GM12865 (cell line): Measurements from ENCODE around the gene SDK2.

Experiments
- DNase-seq: peaks from one replicate; pipeline ENCODE4 v3.0.0; 2010; ENCODE audit warnings: low read depth
- H3K4me3 ChIP-seq: 2 replicates; pipeline ENCODE4 v1.5.1; 2011; ENCODE audit warnings: mild to moderate bottlenecking, low read depth, low read length, control low read depth
- TF ChIP-seq, protein P1 (sequence below): IDR thresholded peaks from 2 replicates; pipeline ENCODE4 v1.5.1; 2011; ENCODE audit warnings: low read length, control low read depth, low read depth, inconsistent platforms; ENCODE audit not compliant: insufficient read depth; ENCODE audit errors: missing control alignments

SDK2 gene

DNA sequence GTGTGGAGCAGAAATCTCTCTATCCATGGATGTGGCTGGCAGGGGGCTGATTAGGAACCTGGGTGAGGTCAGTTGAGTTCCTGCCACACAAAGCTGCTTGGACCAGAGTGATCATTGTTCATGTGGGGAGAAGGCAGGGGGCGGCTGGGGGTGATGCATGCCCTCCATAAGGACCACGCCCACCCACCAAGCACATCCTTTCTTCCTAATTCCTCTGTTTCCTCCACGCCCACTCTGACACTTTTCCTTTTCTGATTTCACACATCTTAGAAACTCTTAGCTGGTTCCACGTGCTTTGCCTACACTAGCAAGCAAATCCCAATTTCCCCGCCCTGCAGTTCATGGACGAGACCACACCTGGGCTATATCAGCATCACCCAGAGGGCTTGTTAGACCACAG lies 108.5 kb downstream of the SDK2 start:
- TF ChIP-seq, protein P1, sequence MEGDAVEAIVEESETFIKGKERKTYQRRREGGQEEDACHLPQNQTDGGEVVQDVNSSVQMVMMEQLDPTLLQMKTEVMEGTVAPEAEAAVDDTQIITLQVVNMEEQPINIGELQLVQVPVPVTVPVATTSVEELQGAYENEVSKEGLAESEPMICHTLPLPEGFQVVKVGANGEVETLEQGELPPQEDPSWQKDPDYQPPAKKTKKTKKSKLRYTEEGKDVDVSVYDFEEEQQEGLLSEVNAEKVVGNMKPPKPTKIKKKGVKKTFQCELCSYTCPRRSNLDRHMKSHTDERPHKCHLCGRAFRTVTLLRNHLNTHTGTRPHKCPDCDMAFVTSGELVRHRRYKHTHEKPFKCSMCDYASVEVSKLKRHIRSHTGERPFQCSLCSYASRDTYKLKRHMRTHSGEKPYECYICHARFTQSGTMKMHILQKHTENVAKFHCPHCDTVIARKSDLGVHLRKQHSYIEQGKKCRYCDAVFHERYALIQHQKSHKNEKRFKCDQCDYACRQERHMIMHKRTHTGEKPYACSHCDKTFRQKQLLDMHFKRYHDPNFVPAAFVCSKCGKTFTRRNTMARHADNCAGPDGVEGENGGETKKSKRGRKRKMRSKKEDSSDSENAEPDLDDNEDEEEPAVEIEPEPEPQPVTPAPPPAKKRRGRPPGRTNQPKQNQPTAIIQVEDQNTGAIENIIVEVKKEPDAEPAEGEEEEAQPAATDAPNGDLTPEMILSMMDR: no peak
- no peak for DNase-seq

DNA sequence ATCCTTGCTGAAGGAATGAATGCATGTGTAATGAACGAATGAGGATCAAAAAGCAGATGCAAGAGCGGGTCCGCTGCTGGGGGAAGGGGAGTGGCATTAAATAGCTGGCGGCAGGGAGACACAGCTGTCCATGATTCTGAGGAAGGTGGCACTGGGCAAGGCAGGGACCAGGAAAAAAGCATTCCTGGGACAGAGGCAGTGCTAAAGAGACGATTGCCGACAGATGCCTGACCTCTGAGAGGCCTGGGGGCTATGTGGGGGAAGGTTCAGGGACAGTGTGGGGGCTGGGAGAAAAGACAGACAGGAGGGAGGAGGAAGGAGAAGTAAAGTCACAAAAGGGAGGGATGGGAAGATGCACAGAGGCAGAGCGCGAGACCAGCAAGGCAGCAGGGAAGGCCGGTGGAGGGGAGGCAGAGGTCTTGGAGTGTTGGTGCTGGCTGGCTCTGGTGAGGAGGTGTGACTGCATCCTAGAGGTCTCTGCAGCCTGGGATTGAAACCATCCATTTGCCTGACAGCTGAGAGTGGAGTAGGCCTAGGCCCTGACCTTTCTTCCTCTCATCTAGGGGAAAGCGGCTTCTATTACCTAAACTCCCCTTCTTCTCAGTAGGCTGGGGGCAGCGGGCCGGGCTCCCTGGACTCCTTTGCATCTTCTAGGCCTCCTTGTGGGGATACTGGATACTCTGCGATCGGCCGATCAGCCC lies 109.9 kb downstream of the SDK2 start:
- DNase-seq: no peak
- TF ChIP-seq, protein P1: no peak
- no peak overlapping the region for H3K4me3 ChIP-seq

More for the DNA sequence above, 108.5 kb downstream of the SDK2 start:
- H3K4me3 ChIP-seq: no peak overlapping the region

DNA sequence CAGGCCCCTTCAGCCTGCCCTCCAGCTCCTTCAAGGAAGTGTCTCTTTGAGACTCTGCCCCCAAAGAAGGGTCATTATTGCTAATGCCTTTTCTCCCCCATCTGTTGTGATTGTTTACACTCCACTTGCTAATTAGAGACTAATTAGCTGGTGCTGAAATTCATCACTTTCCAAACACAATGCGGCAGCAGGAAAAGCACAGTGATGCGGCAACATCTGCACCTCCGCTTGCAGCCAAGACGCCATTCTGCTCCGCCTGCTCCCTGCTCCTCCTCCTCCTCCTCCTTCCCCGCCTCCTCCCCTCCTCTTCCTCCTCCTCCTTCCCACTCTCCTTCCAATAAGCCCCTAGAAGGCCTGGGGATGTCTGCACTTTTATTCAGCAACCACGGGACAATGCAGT lies 110.5 kb downstream of the SDK2 start:
- TF ChIP-seq, protein P1: no peak
- no peak for DNase-seq

DNA sequence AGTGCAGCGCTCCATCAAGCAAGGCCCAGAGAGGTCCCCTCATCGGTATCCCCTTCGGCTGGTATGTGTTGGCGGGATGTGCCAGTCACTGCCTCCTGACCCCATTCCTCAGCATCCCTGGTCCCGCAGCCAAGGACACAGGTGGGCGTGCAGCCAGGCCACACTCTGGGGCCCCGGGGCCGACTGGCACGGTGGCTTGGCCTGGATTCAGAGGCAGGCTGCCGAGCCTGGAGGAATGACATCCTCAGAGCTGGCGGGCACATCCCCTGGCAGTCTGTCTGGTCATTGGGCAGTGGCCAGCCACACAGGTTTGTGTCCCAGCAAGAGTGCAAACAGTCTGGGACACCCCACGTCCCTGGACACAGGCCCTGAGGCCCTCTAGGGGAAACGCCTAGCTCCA lies 111.1 kb downstream of the SDK2 start:
- TF ChIP-seq, protein P1: no peak
- no peak overlapping the region for H3K4me3 ChIP-seq
- no peak for DNase-seq

More for the DNA sequence above, 110.5 kb downstream of the SDK2 start:
- H3K4me3 ChIP-seq: no peak overlapping the region

DNA sequence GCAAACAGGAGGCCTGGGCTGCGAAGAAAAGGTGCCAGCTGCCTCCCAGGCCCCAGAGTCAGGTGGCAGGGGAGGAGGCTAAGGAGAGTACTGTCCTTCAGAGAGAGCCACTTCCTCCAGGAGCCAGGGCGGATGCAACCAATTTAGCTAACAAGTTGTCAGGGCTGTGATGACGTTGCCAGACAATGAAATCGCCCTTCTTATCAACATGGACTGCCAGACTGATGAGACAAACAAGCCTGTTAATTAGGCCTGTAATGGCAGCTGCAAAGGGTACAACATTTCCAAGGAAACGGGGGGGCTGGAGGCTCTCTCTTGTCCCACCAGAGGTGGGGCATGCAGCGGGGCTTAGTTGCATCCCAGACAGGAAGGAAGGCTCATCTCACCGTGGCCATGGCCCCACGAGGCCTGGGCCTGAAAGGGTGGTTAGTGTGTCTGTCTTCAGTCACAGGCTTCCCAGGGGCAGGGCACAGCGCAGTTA lies 111.8 kb downstream of the SDK2 start:
- TF ChIP-seq, protein P1: no peak
- H3K4me3 ChIP-seq: no peak overlapping the region
- no peak for DNase-seq

DNA sequence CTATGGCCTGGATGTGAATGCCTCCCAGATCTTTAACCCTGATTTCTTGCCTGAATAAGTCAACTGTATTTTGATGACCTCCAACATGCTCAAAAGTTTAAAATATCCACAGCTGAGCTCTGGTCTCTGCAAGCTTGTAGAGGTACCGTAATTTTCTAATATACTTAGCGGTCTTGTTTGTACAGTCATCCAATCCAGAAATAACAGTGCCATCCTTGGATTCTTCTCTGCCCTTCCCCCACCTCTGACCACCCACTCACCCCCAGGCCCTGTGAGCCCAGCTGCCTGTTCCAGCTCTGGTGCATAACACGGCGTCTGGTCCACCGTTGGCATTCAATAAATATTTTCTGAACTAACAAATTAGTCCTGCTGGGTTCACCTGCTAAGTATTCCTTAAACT lies 113.1 kb downstream of the SDK2 start:
- TF ChIP-seq, protein P1: no peak
- DNase-seq: no peak
- no peak overlapping the region for H3K4me3 ChIP-seq

DNA sequence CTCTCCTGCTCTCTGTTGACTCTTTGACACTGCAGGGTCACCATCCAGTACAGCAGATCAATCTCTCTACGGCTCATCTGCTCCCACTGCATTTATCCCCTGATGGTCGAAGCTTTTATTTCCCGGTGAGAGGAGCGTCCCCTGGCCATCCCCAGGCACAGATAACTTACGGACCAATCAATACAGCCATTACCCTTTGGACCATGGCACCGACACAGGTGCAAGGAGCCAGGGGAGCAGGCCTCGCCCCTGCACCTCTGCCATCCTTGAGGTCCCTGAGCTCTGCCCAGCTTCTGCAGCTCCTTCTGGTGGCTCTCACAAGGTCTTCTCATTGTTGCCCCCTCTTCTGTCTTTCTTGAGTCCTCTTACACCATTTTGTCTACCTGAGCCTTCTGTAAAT lies 115.6 kb downstream of the SDK2 start:
- no peak overlapping the region for H3K4me3 ChIP-seq
- DNase-seq: no peak

More for the DNA sequence above, 115.6 kb downstream of the SDK2 start:
- TF ChIP-seq, protein P1: no peak
